ENCODE measurements around the gene USP47.
"Not testable (repeated sequence)": the region's sequence is repeated elsewhere in the genome, so short reads cannot be mapped to it uniquely, and the experiment has no call there.

Gene USP47

GRCh38 chr11:11831406-11831805, 10.4 kb upstream of the USP47 start:
- DNase-seq (ENCODE audit: low read depth) = not testable (repeated sequence)

DNA sequence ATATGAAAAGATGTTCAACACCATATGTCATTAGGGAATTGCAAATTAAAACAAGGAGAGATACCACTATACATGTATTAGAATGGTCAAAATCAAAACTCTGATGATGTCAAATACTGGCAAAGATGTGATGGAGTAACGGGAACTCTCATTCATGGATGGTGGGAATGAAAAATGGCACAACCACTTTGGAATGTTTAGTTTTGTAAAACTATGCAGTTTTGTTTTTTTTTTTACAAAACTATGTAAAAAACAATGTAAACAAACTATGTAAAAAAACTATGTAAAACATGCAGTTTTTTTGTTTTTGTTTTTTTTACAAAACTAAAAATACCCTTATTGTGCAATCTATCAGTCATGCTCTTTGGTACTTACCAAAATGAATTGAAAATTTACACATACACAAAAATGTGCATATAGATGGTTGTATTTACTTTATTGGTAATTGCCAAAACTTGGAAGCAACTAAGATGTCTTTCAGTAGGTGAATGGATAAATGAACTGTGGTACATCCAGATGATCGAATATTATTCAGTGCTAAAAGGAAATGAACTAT, 5.0 kb upstream of the USP47 start:
- DNase-seq (ENCODE audit: low read depth) = no peak

DNA sequence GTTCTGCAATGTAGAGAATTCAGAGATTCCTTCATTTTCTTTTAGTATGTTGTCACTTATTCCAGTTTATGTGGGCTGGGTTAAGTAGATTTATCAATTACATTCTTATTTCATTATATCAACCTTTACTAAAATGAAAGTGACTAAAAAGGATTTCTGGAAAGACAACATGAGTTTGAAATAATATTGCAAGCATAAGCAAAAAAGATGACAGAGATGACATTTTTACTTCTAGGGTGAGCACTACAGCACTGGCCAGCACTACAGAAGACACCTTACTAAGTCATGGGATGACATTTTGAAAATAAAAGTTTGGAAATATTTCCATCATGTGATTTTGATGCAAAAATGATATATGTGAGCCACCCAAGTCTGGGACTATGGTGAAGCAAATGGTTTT, 2.1 kb upstream of the USP47 start:
- DNase-seq (ENCODE audit: low read depth) = no peak

DNA sequence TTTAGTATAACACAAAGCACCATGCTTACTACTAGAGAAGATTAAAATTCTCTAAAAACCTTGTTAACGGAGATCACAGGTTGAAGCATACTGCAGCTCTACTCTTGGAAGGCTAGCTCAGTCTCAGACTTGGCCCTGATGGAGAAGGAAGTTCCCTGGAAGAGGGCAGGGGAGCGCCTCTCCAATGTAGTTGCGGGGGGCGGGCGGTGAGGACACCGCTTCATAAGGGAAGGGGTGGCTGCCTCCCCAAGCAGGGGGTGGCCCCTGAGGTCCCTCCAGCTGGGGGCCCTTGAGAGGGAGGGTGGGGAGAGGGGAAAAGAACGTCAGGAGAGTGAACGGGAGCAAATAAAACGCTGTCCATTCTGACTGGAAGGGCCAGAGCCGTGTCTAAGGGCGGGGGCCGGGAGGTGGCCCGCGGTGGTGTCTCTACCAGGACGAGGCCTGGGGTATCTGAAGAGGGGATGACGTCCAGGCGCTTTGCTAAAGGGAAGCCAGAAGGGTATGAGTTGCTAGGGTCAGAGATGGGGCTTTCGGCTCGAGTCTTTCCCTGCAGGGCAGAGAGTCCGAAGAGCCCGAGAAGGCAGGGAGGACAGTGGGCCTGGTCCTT, 553 bp upstream of the USP47 start:
- no peak for DNase-seq (ENCODE audit: low read depth)

- no peak for DNase-seq (ENCODE audit: low read depth)
These were observed 743 bp downstream of the USP47 start for GRCh38 chr11:11842421-11843008.

DNA sequence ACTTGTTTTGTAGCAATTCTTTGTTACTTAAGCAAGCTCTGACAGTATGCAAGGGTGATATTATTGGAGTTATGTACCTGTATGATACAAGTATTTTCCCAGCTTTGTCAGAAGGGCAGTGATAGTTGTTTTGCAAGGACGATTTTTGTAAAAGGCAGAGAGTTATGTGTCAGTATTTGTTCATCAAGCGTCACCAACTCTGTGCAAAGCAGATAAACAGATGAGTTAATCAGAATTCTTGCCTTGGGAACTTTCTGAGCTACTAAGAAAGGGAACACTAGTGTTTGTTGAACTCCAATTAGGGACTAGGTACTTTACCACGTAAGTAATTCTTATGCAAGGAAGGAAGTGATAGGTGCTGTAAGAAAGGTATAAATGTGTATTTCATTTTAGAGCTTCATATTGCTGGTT, 1.4 kb downstream of the USP47 start:
- no peak for DNase-seq (ENCODE audit: low read depth)

DNA sequence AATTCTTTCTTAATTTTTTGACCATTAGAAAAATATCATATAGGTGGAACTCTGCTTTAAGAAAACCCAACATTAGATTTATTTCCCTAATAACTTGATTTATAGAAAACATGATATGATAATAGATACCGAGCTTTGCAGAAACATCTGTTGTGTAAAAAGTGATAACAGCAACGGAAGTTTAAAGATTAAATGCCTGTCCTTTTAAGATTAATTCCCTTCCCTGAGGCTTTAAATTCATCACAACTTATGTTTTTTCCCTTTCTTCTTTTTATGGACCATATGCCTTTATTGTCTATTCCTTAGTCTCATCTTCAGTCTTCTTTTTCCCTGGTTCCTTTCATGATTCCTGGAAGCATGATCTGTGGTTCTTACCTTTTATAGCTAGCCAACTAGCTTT, 1.9 kb downstream of the USP47 start:
- DNase-seq (ENCODE audit: low read depth) = no peak

- no peak for DNase-seq (ENCODE audit: low read depth)
These were observed 2.5 kb downstream of the USP47 start for GRCh38 chr11:11844272-11844671.

DNA sequence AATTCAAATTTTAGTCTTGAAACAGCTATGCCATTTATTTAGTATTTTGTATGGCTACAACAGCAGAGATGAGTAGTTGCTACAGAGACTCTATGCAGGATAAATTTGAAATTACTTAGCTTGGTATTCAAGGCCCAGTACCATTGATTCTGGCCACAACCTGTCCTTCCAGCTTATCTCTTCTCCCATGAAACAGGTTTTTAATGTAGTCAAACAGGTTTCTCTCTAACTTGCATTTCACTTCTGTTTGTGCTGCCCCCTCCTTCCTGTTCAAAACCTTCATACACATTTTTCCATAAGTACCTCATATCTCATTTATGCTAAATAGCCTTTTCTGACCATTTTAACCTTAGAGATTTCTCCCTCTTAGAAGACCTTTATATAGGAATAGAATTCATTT, 3.3 kb downstream of the USP47 start:
- DNase-seq (ENCODE audit: low read depth) = no peak

GRCh38 chr11:11845551-11845950, 3.8 kb downstream of the USP47 start:
- DNase-seq (ENCODE audit: low read depth) = no peak

DNA sequence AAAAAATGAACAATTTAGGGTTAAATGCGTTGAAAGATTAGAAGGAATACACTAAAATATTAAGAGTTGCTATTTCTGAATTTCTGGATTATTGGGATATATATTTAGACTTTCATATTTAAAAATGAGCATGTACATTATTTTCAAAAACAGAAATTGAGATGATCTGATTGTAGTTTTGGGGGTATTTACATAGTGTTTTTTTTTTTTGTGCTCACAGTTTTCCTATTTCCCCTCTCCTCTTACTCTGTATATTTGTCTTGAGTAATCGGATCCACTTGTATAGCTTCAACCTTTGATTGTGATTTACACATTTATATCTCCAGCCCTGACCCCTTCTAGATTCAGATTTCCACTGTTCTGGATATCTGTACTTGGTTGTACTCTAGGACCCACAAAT, 5.3 kb downstream of the USP47 start:
- no peak for DNase-seq (ENCODE audit: low read depth)

- DNase-seq (ENCODE audit: low read depth) = no peak
These were observed 7.3 kb downstream of the USP47 start for GRCh38 chr11:11848891-11849746.

- no peak for DNase-seq (ENCODE audit: low read depth)
These were observed 8.9 kb downstream of the USP47 start for GRCh38 chr11:11850668-11851067.

DNA sequence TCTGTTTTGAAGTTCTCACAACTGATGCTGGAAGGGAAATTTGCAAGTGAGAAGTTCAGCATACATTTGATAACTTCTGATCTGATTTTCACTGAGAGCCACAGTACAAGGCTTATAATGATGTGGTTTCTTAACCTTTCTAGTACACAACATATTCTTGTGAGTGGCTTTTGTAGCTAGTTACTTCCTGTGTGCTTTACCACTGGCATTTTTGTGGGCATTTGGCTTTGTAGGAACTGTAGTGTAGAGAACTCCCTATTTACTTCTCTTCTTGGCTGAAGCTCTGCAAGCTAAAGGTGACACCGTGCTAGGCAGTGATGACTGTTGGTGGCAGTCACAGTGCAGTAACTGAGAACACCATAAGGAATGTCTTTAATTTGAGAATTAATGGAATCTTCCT, 14.9 kb downstream of the USP47 start:
- DNase-seq (ENCODE audit: low read depth) = no peak

DNA sequence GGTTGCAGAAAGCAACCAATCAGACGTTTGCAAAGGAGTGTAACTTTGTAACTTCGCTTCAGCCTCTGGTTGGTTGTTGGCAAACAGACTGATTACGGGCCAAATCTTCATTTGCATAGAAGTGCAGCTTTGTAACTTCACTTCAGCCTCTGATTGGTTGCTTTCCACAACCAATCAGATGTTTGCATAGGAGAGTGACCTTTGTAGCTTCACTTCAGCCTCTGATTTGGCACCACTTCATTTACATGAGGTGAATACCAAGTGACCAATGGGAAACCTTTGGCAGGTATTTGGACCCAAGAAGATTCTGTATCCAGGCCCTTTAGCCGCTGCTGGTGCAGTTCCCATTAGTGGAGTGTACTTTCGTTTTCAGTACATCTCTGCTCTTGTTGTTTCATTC, 16.0 kb downstream of the USP47 start:
- no peak for DNase-seq (ENCODE audit: low read depth)

DNA sequence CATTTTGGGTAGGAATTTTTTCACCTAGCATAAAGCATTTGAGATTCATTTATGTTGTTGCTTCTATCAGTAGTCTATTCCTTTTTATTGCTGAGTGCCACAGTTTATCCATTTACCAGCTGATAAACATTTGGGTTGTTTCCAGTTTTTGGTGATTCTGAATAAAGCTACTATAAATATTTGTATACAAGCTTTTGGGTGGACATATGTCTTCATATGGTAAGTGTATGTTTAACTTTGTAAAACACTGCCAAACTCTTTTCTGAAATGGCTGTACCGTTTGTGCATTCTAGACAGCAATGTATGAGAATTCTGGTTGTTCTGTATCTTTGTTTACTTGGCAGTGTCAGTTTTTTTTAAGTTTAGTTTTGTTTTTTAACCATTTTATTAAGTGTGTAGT, 16.9 kb downstream of the USP47 start:
- no peak for DNase-seq (ENCODE audit: low read depth)

- no peak for DNase-seq (ENCODE audit: low read depth)
These were observed 18.6 kb downstream of the USP47 start for GRCh38 chr11:11860103-11860979.

DNA sequence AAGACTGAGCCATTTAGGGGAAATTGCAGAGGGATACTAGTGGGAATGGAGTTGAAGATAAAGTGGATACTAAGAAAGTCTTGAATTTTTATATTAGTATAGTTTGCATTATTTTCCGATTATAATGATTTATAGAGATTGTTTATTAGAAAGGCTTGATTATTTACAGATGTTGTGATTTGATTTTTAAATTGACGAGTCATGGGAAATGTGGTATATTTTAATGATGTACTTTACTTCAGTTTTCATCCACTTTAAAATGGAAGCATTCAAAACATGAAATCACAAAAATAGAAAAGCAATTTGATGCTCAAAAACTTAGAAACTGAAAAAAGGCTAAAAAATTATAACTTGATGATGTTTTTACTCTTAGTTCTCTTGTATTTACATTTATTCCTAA, 21.2 kb downstream of the USP47 start:
- DNase-seq (ENCODE audit: low read depth) = no peak

DNA sequence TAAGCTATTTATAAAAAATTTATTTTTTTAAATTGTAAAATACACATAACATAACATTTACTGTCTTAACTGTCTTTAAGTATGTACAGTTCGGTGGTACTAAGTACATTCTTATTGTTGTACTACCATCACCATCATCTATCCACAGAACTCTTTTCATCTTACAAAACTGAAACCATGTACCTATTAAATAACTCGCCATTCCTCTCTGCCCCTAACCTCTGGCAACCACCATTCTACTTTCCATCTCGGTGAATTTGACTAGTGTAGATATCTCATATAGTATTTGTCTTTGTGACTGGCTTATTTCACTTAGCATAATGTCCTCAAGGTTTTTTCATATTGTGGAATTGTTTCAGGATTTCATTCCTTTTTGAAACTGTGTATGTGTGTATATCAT, 22.6 kb downstream of the USP47 start:
- DNase-seq (ENCODE audit: low read depth) = no peak

DNA sequence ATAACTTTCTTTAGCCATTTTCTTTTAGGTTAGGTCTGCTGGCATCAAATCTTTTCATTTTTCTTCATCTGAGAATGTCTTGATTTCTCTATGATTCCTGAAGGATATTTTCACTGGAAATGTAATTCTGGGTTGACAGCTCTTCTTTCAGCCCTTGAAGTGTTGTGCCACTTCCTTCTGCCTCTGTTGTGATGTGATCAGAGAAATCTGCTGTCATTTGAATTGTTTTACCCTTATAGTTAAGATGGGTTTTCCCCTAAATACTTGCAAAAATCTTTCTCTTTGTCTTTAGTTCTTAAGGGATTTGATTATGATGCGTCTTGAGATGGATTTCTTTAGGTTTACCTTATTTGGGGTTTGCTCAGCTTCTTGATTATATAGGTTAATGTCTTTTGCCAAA, 23.0 kb downstream of the USP47 start:
- DNase-seq (ENCODE audit: low read depth) = no peak

DNA sequence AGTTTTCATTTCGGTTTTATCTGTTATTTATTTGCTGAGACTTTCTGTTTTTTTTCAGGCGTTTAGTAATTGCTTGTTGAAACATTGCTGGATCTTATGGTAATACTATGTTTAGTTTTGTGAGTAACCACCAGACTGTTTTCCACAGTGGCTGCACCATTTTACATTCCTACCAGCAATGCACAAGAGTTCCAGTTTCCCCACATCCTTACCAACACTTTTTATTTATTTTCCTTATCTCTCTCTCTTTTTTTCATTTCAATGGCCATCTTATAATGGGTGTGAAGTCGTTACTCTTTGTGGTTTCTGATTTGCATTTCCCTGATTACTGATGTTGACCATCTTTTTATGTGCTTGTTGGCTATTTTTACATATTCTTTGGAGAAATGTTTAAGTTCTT, 23.7 kb downstream of the USP47 start:
- no peak for DNase-seq (ENCODE audit: low read depth)

DNA sequence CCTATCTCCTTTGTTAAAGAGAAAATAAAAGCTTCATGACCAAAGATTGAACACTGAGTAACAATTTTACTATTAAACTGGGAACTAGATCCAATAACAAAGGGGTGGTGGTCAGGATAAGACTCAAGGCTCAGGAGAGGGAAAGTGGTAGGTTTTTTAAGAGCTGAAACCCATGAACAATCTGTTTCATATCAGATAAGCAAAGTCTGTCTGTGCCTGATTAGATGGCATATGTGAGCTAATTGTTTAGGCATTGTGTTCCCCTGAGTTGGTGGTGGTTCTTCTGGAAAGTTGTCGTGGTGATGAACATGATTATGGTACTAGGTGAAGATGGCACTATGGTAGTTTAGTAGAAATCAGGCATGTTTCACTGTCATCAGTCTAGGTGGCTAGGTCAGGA, 24.4 kb downstream of the USP47 start:
- no peak for DNase-seq (ENCODE audit: low read depth)

All from GM04503 (cell line).